SIG-M5 (cell line): ENCODE results near the gene NRTN.
"Not testable (repeated sequence)": the region's sequence is repeated elsewhere in the genome, so short reads cannot be mapped to it uniquely, and the experiment has no call there.

ENCODE experiments used
- DNase-seq: peaks from one replicate; lab custom pipeline; 2025; lab: John Stamatoyannopoulos, UW

The NRTN gene

DNA sequence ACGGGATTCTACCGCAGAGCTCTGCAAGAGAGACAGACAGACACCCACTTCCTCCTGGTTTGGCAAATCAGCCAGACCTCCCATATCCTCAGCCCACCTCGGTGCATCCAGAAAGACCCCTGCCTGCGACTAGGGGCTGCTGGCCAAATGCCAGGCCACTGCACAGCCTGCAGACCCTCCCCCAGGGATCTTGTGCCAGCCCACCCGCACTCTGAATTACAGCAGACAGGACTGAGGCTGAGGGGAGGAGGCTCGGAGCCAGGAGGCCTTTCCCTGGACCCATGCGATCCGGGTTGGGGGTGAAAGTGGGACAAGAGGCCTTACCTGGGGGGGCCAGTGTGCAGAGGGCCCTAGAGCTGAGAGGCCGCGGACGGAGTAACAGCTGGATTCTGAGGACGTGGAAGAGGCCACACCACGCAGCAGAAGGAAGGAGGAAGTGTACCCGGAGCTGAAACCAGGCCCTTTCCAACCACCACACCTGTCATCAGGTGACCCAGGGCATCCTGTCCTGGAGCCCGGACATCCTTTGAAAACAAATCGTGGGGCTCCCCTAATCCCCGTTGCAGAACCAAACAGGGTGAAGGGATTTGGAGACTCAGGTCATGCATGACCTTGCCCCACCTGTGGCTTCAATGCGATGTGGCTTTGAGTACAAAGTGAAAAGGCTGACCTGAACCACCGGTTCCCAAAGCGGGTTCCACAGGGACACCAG, 33.6 kb downstream of the NRTN start:
- no peak for DNase-seq

- no peak for DNase-seq
These were observed 34.5 kb downstream of the NRTN start, which contains the start of gene FUT6 for GRCh38 chr19:5839065-5840017. TSS of gene FUT6 (minus strand) at chr19:5839702. CDS start at chr19:5832567, 7,135 bp downstream.

DNA sequence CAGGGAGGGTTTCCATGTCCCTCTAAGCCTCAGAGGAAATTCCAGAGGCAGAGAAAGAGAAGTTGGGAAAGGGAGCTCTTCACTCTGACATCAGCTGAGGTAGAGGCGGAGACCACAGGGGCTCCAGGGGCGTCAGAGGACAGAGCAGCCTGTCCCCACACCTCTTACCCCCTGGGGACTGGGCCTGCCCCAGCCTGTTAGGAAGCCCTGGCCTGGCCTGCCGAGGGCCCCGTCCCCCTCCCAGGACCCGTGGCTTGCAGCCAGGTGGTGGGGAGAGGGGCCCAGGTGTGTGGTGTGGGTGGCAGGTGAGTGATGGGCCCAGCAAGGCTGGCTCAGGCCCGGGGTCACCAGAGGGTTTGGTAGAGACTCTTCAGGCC, 36.9 kb downstream of the NRTN start:
- DNase-seq = not testable (repeated sequence)

DNA sequence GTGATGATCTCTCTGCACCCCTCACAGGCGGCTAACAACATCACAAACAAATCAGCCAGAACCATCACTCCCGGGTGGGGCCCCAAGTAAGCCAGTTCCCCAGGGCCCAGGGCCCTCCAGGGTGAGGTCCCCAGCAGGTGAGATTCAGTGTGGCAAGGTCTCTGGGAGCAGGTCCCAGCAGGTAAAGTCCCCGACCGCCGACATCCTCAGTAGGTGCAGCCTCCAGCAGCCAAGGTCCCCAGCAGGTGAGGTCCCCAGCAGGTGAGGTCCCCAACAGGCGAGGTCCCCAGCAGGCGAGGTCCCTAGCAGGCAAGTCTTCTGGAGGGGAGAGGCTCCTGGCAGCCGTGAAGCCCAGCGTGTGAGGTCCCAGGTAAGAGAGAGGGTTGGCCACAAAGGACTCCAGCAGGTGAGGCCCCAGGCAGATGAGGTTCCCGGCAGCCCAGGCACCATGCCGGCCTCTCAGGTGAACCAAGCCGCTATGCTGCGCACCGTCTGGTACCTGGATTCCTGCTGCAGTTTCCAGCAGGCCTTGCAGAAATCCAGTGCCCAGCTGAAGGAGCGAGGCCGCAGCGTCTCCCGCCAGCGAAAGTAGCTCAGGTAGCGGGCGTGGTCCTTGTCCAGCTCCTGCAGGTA, 38.5 kb downstream of the NRTN start:
- no peak for DNase-seq

DNA sequence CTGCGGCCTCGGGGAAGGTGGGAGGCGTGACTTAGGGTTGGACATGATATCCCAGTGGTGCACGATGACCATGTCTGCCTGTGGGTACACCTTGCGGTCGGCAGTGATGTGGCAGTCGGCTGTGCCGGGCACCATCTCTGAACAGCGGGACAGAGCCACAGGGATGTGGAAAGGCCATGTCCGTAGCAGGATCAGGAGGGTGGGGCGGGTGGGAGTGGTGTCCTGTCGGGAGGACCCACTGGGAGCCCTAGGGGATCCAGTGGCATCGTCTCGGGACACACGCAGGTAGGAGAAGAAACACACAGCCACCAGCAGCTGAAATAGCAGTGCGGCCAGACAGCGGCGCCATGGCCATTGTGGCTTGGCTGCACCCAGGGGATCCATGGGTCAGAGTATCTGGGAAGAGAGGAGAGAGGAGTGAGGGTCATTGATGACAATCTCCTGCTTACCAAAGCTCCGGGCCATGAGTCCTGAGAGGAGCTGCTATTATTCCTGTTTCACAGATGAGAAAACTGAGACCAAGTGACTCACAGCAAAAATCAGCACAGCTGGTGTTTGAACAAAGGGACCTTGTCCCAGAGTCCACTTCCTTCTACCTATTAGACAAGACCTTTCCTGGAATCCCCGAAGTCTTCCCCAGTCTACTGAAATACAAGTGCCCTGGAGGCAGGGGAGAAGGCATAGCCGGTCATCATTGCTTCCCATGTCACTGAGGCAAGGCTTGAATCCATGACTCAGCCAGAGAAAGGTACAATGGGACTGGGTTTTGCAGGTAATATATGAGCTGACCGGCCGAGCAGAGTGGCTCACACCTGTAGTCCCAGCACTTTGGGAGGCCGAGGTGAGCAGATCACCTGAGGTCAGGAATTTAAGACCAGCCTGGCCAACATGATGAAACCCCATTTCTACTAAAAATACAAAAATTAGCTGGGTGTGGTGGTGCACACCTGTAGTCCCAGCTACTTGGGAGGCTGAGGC, 39.9 kb downstream of the NRTN start:
- DNase-seq = no peak

DNA sequence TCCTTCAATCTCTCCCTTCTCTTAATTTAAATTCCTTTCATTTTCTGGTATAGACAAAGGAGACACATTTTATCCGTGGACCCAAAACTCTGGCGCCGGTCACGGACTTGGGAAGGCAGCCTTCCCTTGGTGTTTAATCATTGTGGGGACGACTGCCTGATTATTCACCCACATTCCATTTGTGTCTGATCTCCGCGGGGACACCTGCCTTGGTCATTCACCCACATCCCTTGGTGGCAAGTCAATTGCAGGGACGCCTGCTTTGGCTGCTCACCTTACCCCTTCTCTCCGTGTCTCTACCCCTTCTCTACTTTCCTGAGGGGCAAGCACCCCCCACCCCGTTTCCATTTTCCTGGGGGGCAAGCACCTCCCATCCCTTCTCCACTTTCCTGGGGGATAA, 43.0 kb downstream of the NRTN start:
- DNase-seq = not testable (repeated sequence)

DNA sequence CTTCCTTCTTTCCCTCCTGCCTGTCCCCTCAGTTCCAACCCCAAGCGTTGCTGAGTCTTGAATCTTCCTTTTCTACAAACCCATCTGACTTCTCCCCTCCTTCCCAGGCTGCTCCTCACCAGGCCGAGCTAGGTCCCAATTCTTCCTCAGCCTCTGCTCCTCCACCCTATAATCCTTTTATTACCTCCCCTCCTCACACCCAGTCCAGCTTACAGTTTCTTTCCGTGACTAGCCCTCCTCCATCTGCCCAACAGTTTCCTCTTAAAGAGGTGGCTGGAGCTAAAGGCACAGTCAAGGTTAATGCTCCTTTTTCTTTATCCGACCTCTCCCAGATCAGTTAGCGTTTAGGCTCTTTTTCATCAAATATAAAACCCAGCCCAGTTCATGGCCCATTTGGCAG, 43.8 kb downstream of the NRTN start:
- not testable (repeated sequence) for DNase-seq

GRCh38 chr19:5850189-5850588, 45.3 kb downstream of the NRTN start:
- no peak for DNase-seq

- DNase-seq = no peak
These were observed 46.0 kb downstream of the NRTN start for GRCh38 chr19:5850743-5851293.

- no peak for DNase-seq
These were observed 46.4 kb downstream of the NRTN start, which contains the start of gene FUT3 for GRCh38 chr19:5851302-5851701. TSS of gene FUT3 (minus strand) at chr19:5851449.

DNA sequence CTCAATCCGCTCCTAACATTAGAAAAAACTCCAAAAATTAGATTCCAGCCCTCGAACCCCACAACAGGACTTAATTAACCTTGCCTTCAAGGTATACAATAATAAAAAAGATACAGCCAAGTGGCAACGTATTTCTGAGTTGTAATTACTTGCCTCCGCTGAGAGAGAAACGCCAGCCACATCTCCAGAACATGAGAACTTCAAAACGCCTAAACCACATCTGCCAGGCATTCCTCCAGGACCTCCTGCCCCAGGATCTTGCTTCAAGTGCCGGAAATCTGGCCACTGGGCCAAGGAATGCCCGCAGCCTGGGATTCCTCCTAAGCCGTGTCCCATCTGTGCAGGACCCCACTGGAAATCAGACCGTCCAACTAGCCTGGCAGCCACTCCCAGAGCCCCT, 49.3 kb downstream of the NRTN start:
- not testable (repeated sequence) for DNase-seq

DNA sequence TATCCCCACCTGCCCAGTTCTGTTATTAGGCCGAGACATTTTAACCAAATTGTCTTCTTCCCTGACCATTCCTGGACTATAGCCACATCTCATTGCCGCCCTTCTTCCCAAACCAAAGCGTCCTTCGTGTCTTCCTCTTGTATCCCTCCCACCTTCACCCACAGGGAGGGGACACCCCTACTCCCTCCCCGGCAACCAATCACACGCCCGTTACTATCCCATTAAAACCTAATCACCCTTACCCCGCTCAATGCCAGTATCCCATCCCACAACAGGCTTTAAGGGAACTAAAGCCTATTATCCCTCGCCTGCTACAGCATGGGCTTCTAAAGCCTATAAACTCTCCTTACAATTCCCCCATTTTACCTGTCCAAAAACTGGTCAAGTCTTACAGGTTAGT, 50.3 kb downstream of the NRTN start:
- DNase-seq = not testable (repeated sequence)

GRCh38 chr19:5857203-5858081, 52.6 kb downstream of the NRTN start:
- DNase-seq = no peak

DNA sequence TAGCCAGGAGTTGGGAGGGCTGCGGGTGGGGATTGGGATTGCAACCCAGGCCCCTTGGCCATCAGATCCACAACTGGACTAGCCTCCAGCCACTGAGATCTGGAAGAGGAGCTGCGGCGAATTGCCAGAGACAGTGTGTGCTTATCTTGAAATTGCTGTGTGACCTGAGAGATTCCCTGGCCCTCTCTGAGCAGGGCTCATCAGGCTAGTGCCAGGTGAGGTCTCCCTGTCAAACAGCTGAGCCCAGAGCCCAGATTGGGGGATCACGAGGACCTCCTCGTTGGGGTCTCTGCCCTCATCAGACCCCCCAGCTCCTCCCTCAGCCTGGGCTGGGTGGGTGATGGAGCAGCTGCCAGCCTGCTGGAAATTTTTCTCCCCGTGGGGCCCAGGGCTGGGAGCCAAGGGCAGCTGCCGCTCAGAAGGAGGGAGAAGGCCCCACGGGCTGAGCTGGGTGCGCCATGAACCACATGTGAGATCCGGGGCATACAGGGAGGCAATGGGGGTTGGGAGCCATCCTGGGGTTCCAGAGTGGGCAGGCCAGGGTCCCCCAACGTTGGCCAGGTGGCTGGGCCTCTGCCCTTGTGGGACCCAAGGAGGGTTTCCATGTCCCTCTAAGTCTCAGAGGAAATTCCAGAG, 58.3 kb downstream of the NRTN start:
- DNase-seq = no peak

DNA sequence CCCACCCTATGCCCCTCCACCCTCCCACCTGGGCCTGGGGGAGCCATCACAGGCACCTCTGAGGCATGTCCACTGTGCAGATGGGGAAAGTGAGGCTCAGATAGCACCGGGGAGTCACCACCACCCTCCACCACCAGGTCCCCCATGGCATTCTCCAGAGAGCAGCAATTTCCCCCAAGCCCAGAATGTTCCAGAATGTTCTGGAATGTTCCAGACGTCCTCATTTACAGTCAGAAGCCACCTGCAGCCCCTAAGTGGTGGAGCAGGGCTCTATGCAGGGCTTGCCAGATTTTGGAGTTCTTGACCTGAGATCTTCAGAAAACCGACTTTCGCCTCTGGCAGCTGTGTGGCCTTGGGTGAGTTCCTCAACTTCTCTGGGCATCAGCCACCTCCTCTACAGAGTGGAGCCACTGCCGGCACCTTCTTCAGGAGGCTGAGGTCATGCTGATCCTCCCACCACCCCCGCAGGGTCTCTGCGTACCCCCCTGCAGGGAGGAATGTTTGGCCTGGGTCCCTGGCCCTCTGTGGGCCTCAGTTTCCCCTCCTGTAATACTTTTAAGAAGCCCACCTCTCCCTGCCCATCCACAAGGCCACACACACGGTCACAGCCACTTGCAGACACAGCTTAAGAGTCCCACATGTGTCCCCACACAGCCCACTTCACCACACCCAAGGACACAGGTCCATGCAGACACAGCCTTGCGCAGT, 59.3 kb downstream of the NRTN start:
- no peak for DNase-seq

GRCh38 chr19:5864725-5865486, 60.0 kb downstream of the NRTN start:
- no peak for DNase-seq

DNA sequence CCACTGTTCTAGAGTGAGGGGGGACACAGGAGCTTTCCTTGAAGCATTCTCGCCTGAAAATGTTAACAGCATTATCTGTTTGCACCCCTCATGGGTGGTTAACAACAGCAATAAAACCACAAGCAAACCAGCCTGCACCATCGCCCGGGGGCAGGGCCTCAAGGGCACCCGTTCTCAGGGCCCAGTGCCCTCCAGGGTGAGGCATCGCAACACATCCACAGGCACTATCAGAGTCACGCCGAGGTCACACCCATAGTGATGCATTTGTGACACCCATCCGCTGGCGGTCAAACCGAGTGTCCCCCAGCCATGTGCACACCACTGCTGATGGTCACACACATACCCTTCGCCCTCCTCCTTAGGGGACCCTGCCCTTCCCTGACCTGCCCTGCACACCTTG, 60.9 kb downstream of the NRTN start:
- DNase-seq = no peak
